PC-9 (cell line): ENCODE measurements around the gene DPM2.

Experiments
- EZH2 ChIP-seq: fragments of 200-600 bp; sonication (generic); IDR thresholded peaks from 2 replicates; pipeline ENCODE4 v1.8.0; 2017; ENCODE audit warnings: antibody characterized with exemption, low read depth
- TF ChIP-seq, protein P1 (sequence below): fragments of 200-600 bp; sonication (generic); conservative IDR thresholded peaks from 2 replicates; pipeline ENCODE4 v1.6.1; 2017; ENCODE audit warnings: mixed run types, antibody characterized with exemption, mild to moderate bottlenecking, moderate library complexity

DNA sequence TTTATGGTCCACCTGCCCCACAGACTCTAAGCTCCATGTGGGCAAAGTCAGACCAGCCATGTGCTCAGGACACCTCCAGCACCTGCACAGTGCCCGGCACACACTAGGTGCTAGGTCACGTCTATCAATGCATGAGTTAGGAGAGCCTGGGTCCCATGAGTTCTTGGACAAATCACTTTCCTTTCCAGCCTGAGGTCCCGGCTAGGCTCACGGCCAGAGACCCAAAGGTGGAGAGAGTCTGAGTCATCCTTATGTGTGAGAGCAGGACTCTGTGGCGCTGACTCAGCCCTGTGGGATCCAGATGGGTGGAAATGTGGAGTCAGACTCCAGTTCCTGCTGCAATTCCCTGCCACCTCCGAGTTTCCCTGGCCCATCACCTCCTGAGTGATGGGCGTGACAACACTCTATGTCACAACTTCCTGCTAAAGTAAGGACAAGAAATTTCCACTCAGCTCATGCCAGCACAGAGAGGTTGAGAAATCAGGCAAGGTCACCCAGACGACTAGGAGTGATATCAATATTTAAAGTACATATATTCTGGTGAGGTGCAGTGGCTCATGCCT is 18.3 kb downstream of the DPM2 start:
- TF ChIP-seq, protein P1, sequence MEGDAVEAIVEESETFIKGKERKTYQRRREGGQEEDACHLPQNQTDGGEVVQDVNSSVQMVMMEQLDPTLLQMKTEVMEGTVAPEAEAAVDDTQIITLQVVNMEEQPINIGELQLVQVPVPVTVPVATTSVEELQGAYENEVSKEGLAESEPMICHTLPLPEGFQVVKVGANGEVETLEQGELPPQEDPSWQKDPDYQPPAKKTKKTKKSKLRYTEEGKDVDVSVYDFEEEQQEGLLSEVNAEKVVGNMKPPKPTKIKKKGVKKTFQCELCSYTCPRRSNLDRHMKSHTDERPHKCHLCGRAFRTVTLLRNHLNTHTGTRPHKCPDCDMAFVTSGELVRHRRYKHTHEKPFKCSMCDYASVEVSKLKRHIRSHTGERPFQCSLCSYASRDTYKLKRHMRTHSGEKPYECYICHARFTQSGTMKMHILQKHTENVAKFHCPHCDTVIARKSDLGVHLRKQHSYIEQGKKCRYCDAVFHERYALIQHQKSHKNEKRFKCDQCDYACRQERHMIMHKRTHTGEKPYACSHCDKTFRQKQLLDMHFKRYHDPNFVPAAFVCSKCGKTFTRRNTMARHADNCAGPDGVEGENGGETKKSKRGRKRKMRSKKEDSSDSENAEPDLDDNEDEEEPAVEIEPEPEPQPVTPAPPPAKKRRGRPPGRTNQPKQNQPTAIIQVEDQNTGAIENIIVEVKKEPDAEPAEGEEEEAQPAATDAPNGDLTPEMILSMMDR: no peak
- TF ChIP-seq EZH2: no peak
